GM19238 (cell line): ENCODE data around the gene ZNF473.
"Not testable (repeated sequence)": the region's sequence is repeated elsewhere in the genome, so short reads cannot be mapped to it uniquely, and the experiment has no call there.

Source experiments
- DNase-seq: peaks from one replicate; pipeline ENCODE4 v3.0.0; 2011; ENCODE audit warnings: low spot score; ENCODE audit not compliant: insufficient read length

The ZNF473 gene

DNA sequence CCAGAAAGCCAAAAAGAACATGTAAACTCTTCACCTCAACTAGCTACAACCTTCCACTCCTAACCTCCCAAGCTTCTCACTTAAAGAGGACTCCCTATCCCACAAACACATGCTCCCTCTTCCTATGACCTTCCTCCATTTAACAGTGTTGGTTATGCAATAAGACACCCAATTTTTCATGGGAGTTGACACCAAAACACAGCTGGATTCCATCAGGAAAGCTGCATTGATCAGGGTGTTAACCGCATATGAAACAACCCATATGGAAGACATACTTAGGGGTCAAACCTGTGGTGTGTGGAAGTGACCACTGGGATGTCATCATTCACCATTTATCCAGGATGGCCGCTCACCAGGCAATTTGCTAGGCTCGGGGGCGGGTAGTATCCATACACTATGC is 21.9 kb downstream of the ZNF473 start:
- no peak for DNase-seq

- peak; percentile 27 for DNase-seq
These were observed 24.8 kb downstream of the ZNF473 start for GRCh38 chr19:50050406-50051227.

- not testable (repeated sequence) for DNase-seq
These were observed 25.6 kb downstream of the ZNF473 start for GRCh38 chr19:50051228-50051895.

DNA sequence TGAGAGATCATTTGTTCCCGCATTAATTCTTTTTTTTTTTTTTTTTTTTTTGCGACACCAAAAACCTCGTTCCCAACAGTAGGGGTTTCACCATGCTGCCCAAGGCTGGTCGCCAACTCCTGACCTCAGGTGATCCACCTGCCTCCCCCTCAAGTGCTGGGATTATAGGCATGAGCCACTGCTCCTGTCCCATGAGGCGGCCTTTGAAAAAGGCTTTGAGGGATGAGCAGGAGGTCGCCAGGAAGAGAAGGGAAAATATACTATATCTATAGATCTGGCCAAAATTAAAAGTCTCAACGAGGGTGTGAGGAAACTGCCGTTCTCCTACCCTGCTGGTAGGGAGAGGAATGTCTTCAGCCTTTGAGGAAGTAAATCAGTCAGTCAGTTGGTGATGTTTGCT is 26.2 kb downstream of the ZNF473 start:
- no peak for DNase-seq

DNA sequence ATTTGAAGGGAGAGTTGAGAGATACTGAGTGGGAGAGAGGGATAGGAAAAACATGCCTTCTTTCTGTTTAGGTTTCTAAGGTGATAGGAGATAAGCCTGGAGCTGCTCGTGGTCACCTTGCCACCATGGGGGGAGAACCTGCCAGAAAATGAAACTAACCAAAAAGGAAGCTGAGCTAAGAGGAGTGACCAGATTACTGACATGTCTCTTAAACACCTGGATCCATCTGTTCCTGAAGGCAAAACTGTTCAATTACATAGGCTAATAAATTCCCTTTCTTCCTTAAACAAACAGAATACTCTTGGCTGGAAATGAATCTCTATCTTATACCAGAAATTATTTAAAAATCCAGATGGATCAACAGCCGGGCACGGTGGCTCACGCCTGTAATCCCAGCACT is 27.3 kb downstream of the ZNF473 start:
- DNase-seq, result no peak

GRCh38 chr19:50058425-50058824 is 32.6 kb downstream of the ZNF473 start:
- no peak for DNase-seq

GRCh38 chr19:50059045-50059444 is 33.2 kb downstream of the ZNF473 start:
- DNase-seq, result no peak

DNA sequence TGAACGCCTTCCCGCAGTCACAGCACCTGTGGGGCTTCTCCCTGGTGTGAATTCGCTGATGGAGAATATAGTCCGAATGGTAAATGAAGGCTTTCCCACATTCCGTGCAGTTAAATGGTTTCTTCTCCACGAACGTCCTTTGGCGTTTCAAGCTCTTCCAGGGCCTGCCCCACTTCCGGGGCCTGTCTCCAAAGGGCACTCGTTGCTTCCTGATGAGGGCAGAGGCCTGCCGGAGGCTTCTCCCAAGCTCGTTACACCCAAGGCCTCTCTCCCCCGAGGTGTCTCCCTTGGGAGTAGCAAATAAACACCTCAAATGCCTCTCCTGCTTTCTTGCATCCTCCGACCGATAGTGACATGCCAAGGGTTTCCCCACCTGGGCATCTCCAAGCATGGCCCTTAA is 34.3 kb downstream of the ZNF473 start:
- no peak for DNase-seq

GRCh38 chr19:50061650-50062049 is 35.8 kb downstream of the ZNF473 start:
- DNase-seq, result no peak

DNA sequence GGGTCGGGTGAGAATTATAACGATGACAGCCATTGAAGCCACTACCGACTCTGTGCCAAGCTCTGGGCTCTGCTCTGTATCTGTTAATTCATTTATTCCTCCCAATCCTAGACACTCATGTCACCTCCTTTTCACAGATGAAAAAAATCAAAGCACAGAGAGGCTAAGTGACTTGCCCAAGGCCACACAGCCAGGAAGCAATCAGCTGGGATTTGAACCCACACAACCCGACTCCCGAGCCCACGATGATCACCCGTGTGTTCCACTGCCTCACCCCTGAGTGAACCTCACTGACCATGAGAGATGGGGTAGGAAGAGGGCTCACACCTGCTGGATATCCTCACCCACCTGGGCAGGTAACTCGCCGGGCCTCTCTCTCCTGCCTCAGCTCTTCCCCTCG is 40.1 kb downstream of the ZNF473 start:
- no peak for DNase-seq

- no peak for DNase-seq
These were observed 41.8 kb downstream of the ZNF473 start for GRCh38 chr19:50067575-50067974.

DNA sequence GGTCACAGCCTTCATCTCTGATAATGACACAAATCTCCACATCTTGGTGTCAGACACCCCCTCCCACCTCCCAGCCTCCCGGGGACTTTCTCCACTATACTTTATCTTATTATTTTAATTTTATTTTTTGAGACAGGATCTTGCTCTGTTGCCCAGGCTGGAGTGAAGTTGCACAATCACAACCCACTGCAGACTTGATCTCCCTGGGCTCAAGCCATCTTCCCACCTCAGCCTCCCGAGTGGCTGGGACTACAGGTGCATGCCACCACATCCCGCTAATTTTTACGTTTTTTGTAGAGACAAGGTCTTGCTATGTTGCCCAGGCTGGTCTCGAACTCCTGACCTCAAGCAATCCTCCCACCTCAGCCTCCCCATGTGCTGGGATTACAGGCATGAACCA is 42.6 kb downstream of the ZNF473 start:
- not testable (repeated sequence) for DNase-seq

GRCh38 chr19:50075076-50075475 is 49.3 kb downstream of the ZNF473 start:
- DNase-seq, result not testable (repeated sequence)

DNA sequence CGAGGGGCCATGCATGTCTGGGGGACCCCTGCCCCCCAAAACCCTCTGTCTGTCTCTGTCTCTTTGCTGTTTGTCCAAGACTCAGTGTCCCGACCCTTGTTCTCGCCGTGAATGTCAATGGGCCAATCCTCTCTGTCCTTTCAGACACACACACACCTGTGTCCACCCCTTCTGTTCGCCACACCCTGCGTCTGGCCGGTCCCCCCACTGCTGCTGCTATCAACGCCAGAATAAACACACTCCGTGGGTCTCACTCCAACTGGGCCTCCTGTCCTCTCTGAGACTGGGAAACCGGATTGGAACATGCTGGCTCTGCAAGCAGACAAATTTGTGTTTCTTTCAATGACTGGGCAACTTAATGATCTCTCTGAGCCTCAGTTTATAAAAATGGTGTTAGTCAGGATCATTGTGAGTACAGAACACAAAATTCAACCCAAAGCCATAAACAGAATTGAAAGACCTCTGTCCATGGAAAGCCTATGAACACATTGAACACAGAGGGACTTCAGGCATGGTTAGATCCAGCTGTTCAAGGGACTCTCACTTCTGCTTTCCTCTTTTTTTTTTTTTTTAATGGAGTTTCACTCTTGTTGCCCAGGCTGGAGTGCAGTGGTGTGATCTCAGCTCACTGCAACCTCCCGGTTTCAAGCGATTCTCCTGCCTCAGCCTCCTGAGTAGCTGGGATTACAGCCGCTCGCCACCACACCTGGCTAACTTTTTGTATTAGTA is 50.0 kb downstream of the ZNF473 start:
- DNase-seq, result not testable (repeated sequence)

- DNase-seq, result not testable (repeated sequence)
These were observed 51.0 kb downstream of the ZNF473 start for GRCh38 chr19:50076581-50077355.

DNA sequence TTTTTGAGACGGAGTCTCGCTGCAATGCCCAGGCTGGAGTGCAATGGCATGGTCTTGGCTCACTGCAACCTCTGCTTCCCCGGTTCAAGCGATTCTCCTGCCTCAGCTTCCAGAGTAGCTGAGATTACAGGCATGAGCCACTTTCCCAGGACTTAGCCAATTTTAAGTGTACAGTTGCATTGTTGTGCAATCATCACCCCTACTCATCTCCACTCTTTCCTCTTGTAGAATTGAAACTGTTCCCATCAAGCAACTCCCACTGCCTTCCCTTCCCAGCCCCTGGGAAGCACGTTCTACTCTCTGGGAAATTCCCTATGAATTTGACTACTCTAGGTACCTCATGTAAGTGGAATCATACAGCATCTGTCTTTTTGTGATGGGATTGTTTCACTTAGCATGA is 53.2 kb downstream of the ZNF473 start:
- DNase-seq, result not testable (repeated sequence)

DNA sequence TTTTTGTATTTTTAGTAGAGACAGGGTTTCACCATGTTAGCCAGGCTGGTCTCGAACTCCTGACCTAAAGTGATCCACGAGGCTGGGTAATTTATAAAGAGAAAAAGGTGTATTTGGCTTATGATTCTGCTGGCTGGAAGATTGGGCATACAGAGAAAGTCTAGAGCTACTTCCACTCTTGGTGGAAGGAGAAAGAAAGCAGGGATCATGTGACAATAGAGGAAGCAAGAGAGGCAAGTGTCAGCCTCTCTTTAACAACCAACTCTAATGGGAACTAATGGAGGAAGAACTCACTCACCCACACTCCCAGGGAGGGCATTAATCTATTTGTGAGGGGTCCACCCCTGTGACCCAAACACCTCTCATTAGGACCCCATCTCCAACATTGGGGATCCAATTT is 58.6 kb downstream of the ZNF473 start:
- not testable (repeated sequence) for DNase-seq

DNA sequence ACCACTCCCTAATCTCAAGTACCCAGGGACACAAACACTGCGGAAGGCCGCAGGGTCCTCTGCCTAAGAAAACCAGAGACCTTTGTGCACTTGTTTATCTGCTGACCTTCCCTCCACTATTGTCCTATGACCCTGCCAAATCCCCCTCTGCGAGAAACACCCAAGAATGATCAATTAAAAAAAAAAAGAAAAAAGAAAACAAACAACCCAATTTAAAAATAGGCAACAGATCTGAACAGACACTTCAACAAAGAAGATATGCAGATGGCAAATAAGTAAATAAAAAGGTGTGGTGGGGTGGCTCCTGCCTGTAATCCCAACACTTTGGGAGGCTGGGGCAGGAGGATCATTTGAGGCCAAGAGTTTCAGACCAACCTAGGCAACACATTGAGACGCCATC is 61.3 kb downstream of the ZNF473 start:
- not testable (repeated sequence) for DNase-seq

DNA sequence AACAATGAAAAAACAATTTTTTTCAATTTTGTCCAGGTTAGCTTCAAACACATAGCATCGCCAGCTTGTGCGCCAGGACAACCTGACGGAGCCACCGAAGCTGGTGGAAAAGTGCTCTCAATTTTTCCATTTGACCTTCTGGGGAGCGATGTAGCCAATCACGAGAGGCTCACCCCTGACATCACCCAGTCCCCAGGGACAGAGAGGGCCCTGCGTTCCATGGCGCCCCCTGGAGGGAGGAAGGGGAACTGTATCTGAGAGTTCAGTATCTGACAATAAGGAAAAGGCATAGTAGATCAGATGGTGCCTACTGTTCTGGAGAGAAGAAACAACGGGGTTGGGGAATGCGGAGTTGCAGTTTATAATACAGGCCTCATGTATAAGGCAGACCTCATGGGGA is 64.9 kb downstream of the ZNF473 start:
- DNase-seq, result not testable (repeated sequence)

DNA sequence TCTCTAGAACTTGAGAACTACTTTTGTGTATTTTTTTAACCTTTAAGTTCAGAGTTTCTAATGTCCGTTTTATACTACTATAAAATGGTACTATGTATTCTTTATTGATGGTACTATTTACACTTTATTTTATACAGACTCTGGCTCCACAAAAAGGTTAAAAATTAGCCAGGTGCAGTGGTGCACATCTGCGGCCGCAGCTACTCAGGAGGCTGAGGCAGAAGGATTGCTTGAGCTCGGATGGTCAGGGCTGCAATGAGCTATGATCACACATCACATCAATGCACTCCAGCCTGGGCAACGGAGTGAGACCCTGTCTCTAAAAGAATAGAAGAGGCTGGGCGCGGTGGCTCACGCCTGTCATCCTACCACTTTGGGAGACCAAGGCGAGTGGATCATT is 66.0 kb downstream of the ZNF473 start:
- DNase-seq, result not testable (repeated sequence)

- DNase-seq, result not testable (repeated sequence)
These were observed 66.8 kb downstream of the ZNF473 start for GRCh38 chr19:50092597-50092996.
